MCF 10A (cell line): ENCODE results near the gene DNTT. TPM values are rescaled to one million over a fixed set of nuclear protein-coding genes. Genes with fewer than 3 reads are reported as not detected.

Source experiments
- BruUV-seq: library from RNA; stranded (reverse); fragments of 400-500 nt; replicated peaks from 2 replicates; lab custom pipeline; 2021; lab: Mats Ljungman, UMichigan
- CTCF ChIA-PET: fragments of 300-600 bp; sonication (Branson Sonifier 250); formaldehyde crosslinking; extraction: SDS; loops from one replicate; lab custom pipeline; 2021; ENCODE audit warnings: antibody characterized with exemption, inconsistent platforms; lab: Yijun Ruan, JAX
- POLR2A ChIA-PET: fragments of 300-600, 350-650 bp; sonication (Branson Sonifier 250); formaldehyde crosslinking; extraction: SDS; loops from one replicate; lab custom pipeline; 2020; ENCODE audit warnings: antibody characterized with exemption, inconsistent platforms; lab: Yijun Ruan, JAX
- DNase-seq: peaks from one replicate; pipeline ENCODE4 v3.0.0-alpha.2; 2018; ENCODE audit not compliant: unreplicated experiment
- H3K27ac Mint-ChIP-seq: one replicate; pipeline ENCODE4 v1.8.0; 2022; ENCODE audit warnings: mild to moderate bottlenecking, low read depth, mixed read lengths; ENCODE audit not compliant: unreplicated experiment
- H3K27me3 Mint-ChIP-seq: one replicate; pipeline ENCODE4 v1.8.0; 2022; ENCODE audit warnings: mixed read lengths; ENCODE audit not compliant: insufficient read depth, unreplicated experiment
- H3K36me3 Mint-ChIP-seq: one replicate; pipeline ENCODE4 v1.8.0; 2022; ENCODE audit warnings: mild to moderate bottlenecking, moderate library complexity, mixed read lengths; ENCODE audit not compliant: insufficient read depth, unreplicated experiment
- H3K4me1 Mint-ChIP-seq: one replicate; pipeline ENCODE4 v1.8.0; 2022; ENCODE audit warnings: mixed read lengths; ENCODE audit not compliant: insufficient read depth, unreplicated experiment
- H3K4me3 Mint-ChIP-seq: one replicate; pipeline ENCODE4 v1.8.0; 2022; ENCODE audit warnings: mild to moderate bottlenecking, moderate library complexity, mixed read lengths; ENCODE audit not compliant: unreplicated experiment
- H3K9me3 Mint-ChIP-seq: one replicate; pipeline ENCODE4 v1.8.0; 2022; ENCODE audit warnings: mixed read lengths; ENCODE audit not compliant: unreplicated experiment
- CTCF ChIP-seq: fragments of 200-600 bp; IDR thresholded peaks from one replicate; pipeline ENCODE4 v1.8.0; 2022; ENCODE audit warnings: antibody characterized with exemption, mild to moderate bottlenecking; ENCODE audit not compliant: unreplicated experiment
- intact Hi-C: fragments of 100-400 bp; cut with micrococcal nuclease; formaldehyde crosslinking; loops from 2 replicates; pipeline ENCODE4 v1.14.1; 2022
- total RNA-seq: library from RNA; stranded (reverse); gene quantifications from 2 replicates; pipeline ENCODE4 v1.2.3, GENCODE V29; 2022

Gene DNTT
- total RNA-seq, 1 experiment from 2014 or later = not detected

DNA sequence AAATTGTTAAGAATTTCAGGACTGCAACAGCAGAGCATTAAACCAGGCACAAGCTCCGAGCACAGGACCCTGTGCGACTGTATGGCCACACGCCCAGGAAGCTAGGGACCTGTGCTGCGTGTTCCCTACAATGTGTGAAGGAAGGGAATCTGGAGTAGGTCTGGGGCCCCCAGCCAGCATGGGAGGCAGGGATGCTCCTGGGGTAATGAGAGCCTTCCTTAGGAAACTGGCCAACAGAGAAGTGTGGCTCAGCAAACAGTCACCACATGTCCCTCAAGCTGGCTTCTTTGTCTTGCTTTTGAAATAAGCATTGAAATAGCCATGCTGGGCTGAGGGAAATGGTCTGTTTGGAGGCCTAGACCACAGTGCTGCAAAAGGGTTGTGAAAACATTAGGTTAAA lies 41.1 kb upstream of the DNTT start:
- Mint-ChIP-seq H3K4me1 (peaks cover 10% of the 10 kb centered on the region), H3K27me3 (no peaks in the 10 kb centered on the region), H3K9me3 (no peaks in the 10 kb centered on the region), H3K27ac (no peak overlapping the region), H3K4me3 (no peak overlapping the region), H3K36me3 (no peaks in the 10 kb centered on the region)
- intact Hi-C loops = no loop called here
- ChIA-PET CTCF (interaction anchor here (0.6 to 1.8 kb wide), 4 partner anchors 28 to 160 kb away, joined by 3 to 12 read pairs (median 4); no protein-coding TSS in a partner anchor), POLR2A (interaction anchor here (0.6 to 2.7 kb wide), 2 partner anchors 8 to 1863 kb away, joined by 3 to 13 read pairs; partner anchors contain the start of gene BLNK)
- TF ChIP-seq CTCF = no peak
- no TSS peak for BruUV-seq
- no peak for DNase-seq

DNA sequence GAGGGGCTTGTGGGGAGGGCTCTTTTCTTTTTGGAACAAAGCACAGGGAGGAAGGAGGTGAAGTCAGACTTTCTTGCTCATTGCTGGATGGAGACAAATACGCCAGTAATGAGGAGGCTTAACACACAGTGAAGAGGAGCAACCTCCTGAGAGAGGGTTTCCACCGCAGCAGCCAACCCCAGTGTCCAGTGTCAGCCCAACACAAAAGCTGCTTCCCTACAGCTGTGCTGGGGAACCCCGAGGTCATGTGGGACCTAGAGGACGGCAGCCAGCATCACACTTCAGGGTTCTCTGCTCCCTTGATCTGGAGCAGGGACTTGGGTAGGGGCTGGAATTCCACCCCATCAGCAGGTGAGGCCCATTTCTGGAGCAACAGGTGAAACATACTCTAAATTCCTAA lies 40.6 kb upstream of the DNTT start:
- no peak for DNase-seq
- intact Hi-C loops = no loop called here
- no peaks in the 10 kb centered on the region for H3K36me3 Mint-ChIP-seq
- no peaks in the 10 kb centered on the region for H3K27me3 Mint-ChIP-seq
- BruUV-seq = no TSS peak
- ChIA-PET POLR2A (interaction anchor here (0.6 kb wide), 1 partner anchor 1864 kb away, joined by 3 read pairs; no protein-coding TSS in a partner anchor), CTCF (interaction anchor here (0.6 to 0.8 kb wide), 2 partner anchors 29 to 161 kb away, joined by 3 to 4 read pairs; no protein-coding TSS in a partner anchor)
- no peak overlapping the region for H3K27ac Mint-ChIP-seq
- no peaks in the 10 kb centered on the region for H3K9me3 Mint-ChIP-seq
- TF ChIP-seq CTCF = no peak
- no peak overlapping the region for H3K4me3 Mint-ChIP-seq
- H3K4me1 Mint-ChIP-seq = peaks cover 10% of the 10 kb centered on the region

DNA sequence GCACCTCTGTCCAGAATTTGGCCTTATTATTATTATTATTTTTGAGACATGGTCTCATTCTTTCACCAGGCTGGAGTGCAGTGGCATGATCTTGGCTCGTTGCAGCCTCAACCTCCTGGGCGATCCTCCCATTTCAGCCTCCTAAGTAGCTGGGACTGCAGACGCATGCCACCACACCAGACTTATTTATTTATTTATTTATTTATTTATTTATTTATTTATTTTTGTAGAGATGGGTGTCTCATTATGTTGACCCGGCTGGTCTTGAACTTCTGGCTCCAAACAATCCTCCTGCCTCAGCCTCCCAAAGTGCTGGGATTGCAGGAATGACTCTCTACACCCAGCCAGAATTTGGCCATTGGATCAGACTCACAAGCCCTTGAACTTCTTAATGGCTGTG lies 39.3 kb upstream of the DNTT start:
- intact Hi-C loops = no loop called here
- POLR2A ChIA-PET = no interaction called here
- TF ChIP-seq CTCF = no peak
- CTCF ChIA-PET = interaction anchor here (0.9 to 3.1 kb wide), 5 partner anchors 8 to 36 kb away, joined by 3 to 7 read pairs (median 4); no protein-coding TSS in a partner anchor
- peaks cover 10% of the 10 kb centered on the region for H3K4me1 Mint-ChIP-seq
- no peak for DNase-seq
- H3K9me3 Mint-ChIP-seq = no peaks in the 10 kb centered on the region
- no peak overlapping the region for H3K4me3 Mint-ChIP-seq
- H3K36me3 Mint-ChIP-seq = no peaks in the 10 kb centered on the region
- BruUV-seq = no TSS peak
- H3K27ac Mint-ChIP-seq = no peak overlapping the region
- H3K27me3 Mint-ChIP-seq = no peaks in the 10 kb centered on the region

DNA sequence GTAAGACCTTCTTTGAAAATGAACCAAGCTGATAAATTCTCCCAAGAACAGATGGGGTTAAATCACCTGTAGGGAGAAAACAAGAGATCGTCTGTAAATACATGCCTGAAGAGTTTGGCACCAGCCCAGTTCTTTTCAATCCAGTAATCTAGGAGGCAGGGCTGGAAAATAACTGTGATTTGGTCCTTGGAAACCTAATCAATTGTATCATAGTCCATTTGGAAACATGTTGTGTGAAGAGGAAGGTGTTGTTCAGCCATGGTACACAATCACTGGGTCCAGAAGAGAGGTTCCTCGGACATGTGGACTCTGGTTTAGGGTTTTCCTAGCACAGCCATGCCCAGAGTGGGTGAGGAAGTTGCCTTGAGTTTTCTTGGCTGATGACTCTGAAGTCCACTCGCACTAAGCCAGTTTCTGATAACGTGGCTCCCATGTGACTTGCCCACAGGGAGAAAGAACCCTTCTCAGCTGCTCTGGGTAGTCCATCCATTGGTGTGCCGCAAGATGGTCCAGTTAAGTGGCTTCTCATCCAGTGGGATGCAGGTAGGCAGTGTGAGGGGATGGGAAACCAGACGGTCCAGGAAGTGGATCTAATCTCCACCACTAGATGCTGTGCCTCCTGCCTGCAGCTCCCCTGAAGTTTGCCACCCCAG lies 38.0 kb upstream of the DNTT start:
- H3K36me3 Mint-ChIP-seq = no peaks in the 10 kb centered on the region
- ChIA-PET CTCF (interaction anchor here (0.6 to 3.1 kb wide), 10 partner anchors 21 to 809 kb away, joined by 3 to 11 read pairs (median 4); no protein-coding TSS in a partner anchor), POLR2A (interaction anchor here (0.6 to 0.7 kb wide), 2 partner anchors 97 to 507 kb away, joined by 3 read pairs; no protein-coding TSS in a partner anchor)
- no peak overlapping the region for H3K27ac Mint-ChIP-seq
- no peak for DNase-seq
- H3K4me1 Mint-ChIP-seq = peaks cover 16% of the 10 kb centered on the region
- no TSS peak for BruUV-seq
- no peak for TF ChIP-seq CTCF
- no peaks in the 10 kb centered on the region for H3K9me3 Mint-ChIP-seq
- no peaks in the 10 kb centered on the region for H3K27me3 Mint-ChIP-seq
- no peak overlapping the region for H3K4me3 Mint-ChIP-seq
- intact Hi-C loops = no loop called here
